ENCODE results near the gene YARS2. TPM values are rescaled to one million over a fixed set of nuclear protein-coding genes. Genes with fewer than 3 reads are reported as not detected.

YARS2 gene
- total RNA-seq, 2 donors from 2014 or later: 34.1 to 72.7 TPM

GRCh38 chr12:32708926-32709325 lies 46.8 kb downstream of the YARS2 start:
- TF ChIP-seq CTCF (conservative IDR thresholded peaks at IDR 0.05): no peak

GRCh38 chr12:32706335-32707024 lies 49.2 kb downstream of the YARS2 start:
- Mint-ChIP-seq H3K27ac (no peak overlapping the region), H3K4me3 (no peak overlapping the region), H3K9me3 (no peaks in the 10 kb centered on the region), H3K4me1 (peaks cover 3% of the 10 kb centered on the region), H3K36me3 (ENCODE audit: low read depth) (peaks cover 41% of the 10 kb centered on the region), H3K27me3 (ENCODE audit: insufficient read depth) (no peaks in the 10 kb centered on the region)
- Histone ChIP-seq H3K27me3 (ENCODE audit: control insufficient read depth, insufficient read depth, low read length, poor library complexity, severe bottlenecking) (no peaks in the 10 kb centered on the region), H3K36me3 (ENCODE audit: control insufficient read depth, insufficient read depth, low read length) (peaks cover 42% of the 10 kb centered on the region), H3K9me3 (ENCODE audit: control insufficient read depth, low read length) (no peaks in the 10 kb centered on the region), H3K9ac (ENCODE audit: extremely low read depth, low read length, poor library complexity, severe bottlenecking) (no peak overlapping the region), H3K4me3 (ENCODE audit: low read length) (no peak overlapping the region), H3K27ac (ENCODE audit: low read depth, low read length) (no peak overlapping the region), H3K4me1 (ENCODE audit: control insufficient read depth, insufficient read depth, low read length) (no peaks in the 10 kb centered on the region)
- 97% methylated on average over 2 of the region's 2 CpGs; no CpG with 5 or more reads in 1 of the 2 experiments for WGBS, 2 experiments (ENCODE audit: insufficient coverage in 1 of 2, insufficient read length in 1 of 2)
- no peak for TF ChIP-seq CTCF (conservative IDR thresholded peaks at IDR 0.05)
- no peak for DNase-seq

More at GRCh38 chr12:32708926-32709325, 46.8 kb downstream of the YARS2 start:
- no peaks in the 10 kb centered on the region for H3K27me3 ChIP-seq (ENCODE audit: control insufficient read depth, insufficient read depth, low read length, poor library complexity, severe bottlenecking)
- Mint-ChIP-seq H3K4me1 (peaks cover 3% of the 10 kb centered on the region), H3K4me3 (no peak overlapping the region), H3K36me3 (ENCODE audit: low read depth) (peaks cover 46% of the 10 kb centered on the region), H3K27me3 (ENCODE audit: insufficient read depth) (no peaks in the 10 kb centered on the region), H3K9me3 (no peaks in the 10 kb centered on the region), H3K27ac (no peak overlapping the region)
- H3K4me1 ChIP-seq (ENCODE audit: control insufficient read depth, insufficient read depth, low read length): no peaks in the 10 kb centered on the region
- DNase-seq: no peak
- 88 to 93% methylated on average over 2 of the region's 2 CpGs for whole genome bisulfite sequencing, 2 experiments (ENCODE audit: insufficient coverage in 1 of 2, insufficient read length in 1 of 2)
- no peak overlapping the region for H3K27ac ChIP-seq (ENCODE audit: low read depth, low read length)
- peaks cover 49% of the 10 kb centered on the region for H3K36me3 ChIP-seq (ENCODE audit: control insufficient read depth, insufficient read depth, low read length)
- H3K4me3 ChIP-seq (ENCODE audit: low read length): no peak overlapping the region
- no peaks in the 10 kb centered on the region for H3K9me3 ChIP-seq (ENCODE audit: control insufficient read depth, low read length)
- no peak overlapping the region for H3K9ac ChIP-seq (ENCODE audit: extremely low read depth, low read length, poor library complexity, severe bottlenecking)

GRCh38 chr12:32705783-32706182 lies 49.9 kb downstream of the YARS2 start:
- no peak overlapping the region for H3K27ac ChIP-seq (ENCODE audit: low read depth, low read length)
- no peaks in the 10 kb centered on the region for H3K4me1 ChIP-seq (ENCODE audit: control insufficient read depth, insufficient read depth, low read length)
- Mint-ChIP-seq H3K27me3 (ENCODE audit: insufficient read depth) (no peaks in the 10 kb centered on the region), H3K9me3 (no peaks in the 10 kb centered on the region), H3K4me3 (no peak overlapping the region), H3K4me1 (no peaks in the 10 kb centered on the region), H3K27ac (no peak overlapping the region), H3K36me3 (ENCODE audit: low read depth) (peaks cover 38% of the 10 kb centered on the region)
- H3K9ac ChIP-seq (ENCODE audit: extremely low read depth, low read length, poor library complexity, severe bottlenecking): no peak overlapping the region
- peaks cover 35% of the 10 kb centered on the region for H3K36me3 ChIP-seq (ENCODE audit: control insufficient read depth, insufficient read depth, low read length)
- H3K4me3 ChIP-seq (ENCODE audit: low read length): no peak overlapping the region
- no peaks in the 10 kb centered on the region for H3K9me3 ChIP-seq (ENCODE audit: control insufficient read depth, low read length)
- H3K27me3 ChIP-seq (ENCODE audit: control insufficient read depth, insufficient read depth, low read length, poor library complexity, severe bottlenecking): no peaks in the 10 kb centered on the region
- no peak for DNase-seq
- TF ChIP-seq CTCF (conservative IDR thresholded peaks at IDR 0.05): no peak
